Non-pigmented ciliary epithelial cell (primary cell): ENCODE results near the gene CPB2.

ENCODE experiments used
- DNase-seq: peaks from one replicate; pipeline ENCODE4 v3.0.0-alpha.2; 2010; ENCODE audit warnings: low read depth

The CPB2 gene

DNA sequence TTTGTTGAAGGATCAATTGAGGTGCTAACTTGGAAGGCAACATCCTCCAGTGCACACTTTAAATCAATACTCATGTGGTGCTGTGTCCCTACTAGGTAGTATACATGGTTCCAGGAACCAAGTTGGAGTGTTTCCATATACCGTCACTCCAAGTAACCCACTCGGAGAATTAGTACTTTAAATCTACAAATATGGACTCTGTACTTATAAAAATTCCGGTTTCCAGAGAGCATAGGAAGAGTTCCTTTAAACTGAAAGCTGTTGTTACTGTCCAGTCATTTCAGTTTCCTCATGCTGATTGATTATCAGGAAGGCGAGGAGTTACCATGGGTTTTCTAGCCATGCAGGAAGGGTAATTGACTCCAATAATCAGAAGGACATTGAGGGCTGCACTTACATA is 7.2 kb downstream of the CPB2 start:
- DNase-seq = no peak

- no peak for DNase-seq
These were observed 7.8 kb downstream of the CPB2 start for GRCh38 chr13:46097015-46097414.

DNA sequence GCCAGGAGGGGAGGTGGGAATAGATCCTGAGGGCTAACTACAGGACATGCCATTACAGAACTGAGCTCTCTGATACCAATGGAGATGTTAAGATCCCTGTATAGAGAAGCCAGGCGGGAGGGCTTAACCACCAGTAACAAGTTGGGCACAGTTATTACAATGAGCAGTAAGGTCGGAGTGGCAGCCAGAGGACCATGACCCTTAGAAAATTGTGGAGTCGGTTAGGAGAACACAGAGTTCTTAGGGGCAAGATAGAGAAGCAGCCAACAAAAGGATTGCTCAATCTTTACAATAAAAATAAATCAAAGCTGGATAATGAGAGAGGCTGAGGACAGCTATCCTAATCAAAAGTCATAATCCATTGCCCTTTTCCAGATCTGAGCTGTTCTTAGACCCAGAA is 10.4 kb downstream of the CPB2 start:
- no peak for DNase-seq

DNA sequence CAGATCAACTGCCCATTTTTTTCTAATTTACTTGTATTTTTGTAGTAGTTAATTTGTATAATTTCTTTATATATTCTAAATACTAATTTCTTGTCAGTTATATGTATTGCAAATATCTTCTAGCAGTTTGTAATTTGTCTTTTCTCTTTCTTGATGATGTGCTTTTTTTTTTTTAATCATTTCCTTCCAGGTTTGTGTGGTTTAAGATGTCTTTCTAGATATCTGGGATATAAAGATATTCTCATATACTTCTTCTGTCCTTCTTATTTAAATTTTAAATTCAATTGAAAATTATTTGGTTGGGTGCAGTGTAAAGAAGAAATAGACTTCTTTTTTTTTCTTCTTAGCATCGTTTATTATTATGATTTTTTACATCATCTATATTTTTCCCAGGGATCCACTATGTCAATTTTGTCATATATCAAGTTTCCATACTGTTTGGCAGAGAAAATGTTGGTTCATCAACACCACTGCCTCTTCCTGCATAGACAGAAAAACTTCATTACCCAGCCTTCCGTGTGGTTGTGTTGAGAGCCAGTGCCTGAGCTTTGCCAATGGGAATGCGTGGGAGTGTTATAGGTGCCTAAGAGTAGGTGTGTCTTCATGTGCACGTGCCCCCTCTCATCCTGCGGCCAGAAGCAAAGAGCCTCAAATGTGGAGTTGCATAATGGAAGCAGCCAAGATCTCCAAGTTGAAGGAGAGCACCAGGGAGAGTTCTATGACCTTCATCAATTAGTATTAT is 15.8 kb downstream of the CPB2 start:
- no peak for DNase-seq

- DNase-seq = no peak
These were observed 17.4 kb downstream of the CPB2 start for GRCh38 chr13:46087481-46087880.

GRCh38 chr13:46086985-46087384 is 17.8 kb downstream of the CPB2 start:
- no peak for DNase-seq

- no peak for DNase-seq
These were observed 18.4 kb downstream of the CPB2 start for GRCh38 chr13:46086421-46086922.

DNA sequence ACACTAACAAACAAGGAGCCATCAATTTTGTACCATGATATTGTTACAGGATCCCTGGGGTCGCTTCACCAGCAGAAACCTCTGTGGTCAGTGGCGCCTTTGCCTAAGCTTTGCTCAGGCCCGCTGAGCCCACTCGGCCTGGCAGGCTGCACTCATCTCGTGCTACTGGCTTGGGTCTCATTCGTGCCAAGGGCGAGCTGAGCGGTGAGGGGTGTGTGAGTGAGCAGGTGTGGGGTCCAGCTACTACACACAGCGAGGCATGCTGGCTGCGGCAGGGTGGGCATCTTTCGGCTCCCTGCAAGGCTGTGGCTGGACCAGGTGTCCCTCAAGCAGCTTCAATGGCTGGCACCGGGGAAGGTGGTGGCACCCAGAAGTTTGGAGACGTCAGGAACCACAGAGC is 19.1 kb downstream of the CPB2 start:
- no peak for DNase-seq

DNA sequence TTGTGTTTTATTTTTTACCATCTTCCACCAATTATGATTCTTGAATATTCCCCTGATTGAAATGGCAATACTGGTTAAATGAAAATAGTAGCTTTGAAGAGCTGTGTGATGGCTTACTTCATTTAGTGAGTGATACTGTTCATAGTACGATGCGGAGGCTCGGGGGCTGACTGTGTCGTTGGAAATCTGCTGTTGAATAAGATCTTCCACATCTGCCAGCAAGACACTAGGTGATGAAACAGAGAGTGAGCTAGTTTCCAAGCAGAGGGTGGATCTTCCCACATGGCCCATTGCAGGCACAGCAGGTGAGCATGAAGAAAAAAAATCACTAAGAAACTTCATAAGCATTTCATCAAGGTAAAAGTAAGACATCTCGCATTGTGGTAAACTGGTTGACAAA is 22.5 kb downstream of the CPB2 start:
- DNase-seq = no peak

GRCh38 chr13:46079770-46080169 is 25.1 kb downstream of the CPB2 start:
- DNase-seq = no peak

GRCh38 chr13:46077265-46077664 is 27.6 kb downstream of the CPB2 start:
- DNase-seq = no peak

DNA sequence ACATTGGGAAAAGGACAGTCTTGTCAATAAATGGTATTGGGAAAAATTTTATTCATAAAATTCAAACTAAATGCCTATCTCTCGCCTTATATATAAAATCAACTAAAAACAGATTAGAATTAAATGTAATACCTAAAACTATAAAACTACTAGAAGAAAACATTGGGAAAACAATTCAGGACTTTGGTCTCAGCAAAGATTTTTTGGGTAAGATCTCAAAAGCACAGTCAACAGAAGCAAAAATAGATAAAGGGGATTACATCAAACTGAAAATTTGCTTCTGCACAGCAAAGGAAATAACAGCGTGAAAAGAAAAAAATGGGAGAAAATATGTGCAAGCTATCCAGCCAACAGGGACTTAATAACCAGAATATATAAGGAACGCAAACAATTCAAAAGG is 28.0 kb downstream of the CPB2 start:
- DNase-seq = no peak

GRCh38 chr13:46075811-46076210 is 29.0 kb downstream of the CPB2 start:
- no peak for DNase-seq

DNA sequence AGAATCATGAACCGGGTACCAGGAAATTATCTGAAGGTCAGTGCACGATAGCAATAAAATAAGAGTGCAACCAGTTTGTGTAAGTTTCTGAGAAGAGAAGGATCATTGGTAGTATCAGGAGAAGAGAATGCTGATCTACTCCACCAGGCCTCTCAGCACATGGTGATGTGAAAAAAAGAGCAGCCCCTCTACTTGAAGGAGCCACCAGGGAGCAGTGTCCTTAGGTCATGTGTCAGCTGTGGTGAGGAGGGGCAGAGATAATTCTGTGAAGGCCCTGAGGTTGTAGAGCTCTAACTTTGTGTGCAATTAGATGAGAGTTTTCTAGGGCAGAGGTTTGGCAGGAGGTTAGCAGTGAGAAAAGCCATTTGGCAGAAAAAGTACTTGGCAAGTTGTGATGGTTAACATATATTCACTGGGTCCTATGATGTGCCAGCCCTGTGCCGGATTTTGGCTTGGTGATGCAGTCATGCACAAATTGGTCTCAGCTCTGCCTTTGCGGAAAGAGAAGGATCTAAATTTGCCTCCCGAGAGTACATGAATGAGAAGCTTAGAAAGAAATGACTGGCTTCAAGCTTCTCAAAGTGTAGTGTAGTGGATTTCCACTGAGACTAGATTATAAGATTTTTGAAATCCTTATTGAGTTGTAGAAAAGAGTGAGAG is 33.1 kb downstream of the CPB2 start:
- no peak for DNase-seq

DNA sequence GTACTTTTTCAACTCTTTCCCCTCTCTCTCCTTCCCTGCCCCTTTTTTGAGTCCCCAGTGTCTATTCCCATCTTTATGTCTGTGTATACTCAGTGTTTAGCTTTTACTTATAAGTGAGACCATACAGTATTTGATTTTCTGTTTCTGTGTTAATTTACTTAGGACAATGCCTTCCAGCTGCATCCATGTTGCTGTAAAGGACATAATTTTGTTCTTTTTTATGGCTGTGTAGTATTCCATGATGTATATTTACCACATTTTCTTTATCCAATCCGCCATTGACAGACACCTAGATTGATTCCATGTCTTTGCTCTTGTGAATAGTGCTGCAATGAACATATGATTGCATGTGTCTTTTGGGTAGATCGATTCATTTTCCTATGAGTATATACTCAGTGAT is 41.5 kb downstream of the CPB2 start:
- no peak for DNase-seq

GRCh38 chr13:46062185-46062584 is 42.6 kb downstream of the CPB2 start:
- no peak for DNase-seq

- no peak for DNase-seq
These were observed 45.4 kb downstream of the CPB2 start for GRCh38 chr13:46059405-46059804.

GRCh38 chr13:46058268-46058667 is 46.6 kb downstream of the CPB2 start:
- no peak for DNase-seq

DNA sequence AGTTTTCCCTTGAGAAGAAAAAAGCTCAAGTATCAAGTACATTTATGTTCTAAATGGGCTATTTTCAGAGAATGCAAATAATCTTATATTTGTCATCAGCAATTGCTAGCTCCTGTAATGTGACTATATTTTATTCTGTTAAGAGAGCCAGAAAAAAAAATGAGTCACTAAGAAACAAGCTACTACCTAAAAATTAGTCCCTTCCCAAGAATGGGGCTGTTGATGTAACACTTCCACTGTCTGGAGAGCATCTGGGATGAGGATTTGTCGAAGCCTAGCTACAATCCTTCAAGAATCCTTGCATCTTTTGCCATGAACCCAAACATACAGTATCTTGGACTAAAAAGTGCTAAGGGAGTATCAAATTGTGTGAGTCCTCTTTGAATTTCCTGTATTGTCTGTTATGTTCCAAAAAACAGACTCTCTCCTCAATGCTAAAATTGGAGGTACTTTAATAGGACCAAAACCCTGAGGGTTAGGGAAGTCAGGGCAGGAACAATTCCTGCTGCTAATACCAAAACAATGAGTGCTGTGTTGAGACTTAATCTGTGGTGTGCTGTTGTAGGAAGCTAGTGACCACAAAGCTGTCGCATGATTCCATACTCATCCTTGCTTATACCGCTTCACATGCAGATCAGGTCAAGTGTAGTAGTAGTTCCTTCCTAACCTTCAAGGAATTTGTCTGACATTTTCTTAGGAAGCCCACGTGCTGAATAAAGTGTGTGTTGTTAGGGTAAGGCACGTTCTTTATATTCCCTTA is 47.4 kb downstream of the CPB2 start:
- no peak for DNase-seq

DNA sequence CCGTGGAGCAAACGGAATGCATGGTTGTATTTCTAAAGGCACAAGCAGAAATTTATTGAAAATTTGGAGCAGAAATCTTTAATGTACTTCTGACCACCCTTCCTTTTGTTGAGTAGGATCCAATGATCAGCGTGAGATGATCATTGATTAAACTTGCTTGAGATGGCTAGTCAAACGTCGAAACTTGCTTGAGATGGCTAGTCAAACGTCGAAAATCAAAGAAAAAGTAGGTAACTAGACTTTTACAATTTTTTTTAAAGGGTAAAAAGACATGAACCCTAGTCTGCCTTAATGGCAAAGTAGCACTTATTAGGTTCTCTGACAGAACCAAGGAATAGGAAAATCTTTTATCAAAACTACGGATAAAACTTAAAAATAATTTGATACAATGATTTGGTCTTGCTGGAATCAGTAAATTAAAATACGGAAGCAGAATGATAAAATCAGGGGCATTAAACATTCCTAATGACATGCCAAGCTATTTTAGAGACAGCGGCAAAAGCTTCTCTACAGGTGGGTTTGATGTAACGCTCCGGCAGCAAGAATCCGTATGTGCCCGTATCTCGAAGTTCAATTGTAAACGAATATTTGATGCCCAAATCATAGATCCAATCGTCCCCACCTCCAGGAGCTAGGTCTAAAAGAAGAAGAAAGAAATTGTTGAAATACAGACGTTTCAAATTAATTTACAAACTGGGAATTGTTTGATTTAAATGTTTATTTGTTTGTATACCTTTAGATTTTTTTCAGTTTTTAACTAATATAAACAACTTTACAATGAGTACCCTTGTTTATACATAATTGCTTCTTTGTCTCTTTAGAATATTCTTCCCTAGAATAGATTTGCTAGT is 51.4 kb downstream of the CPB2 start:
- no peak for DNase-seq

- peak; percentile 88 for DNase-seq
These were observed 52.3 kb downstream of the CPB2 start, which contains the start of gene ZC3H13 for GRCh38 chr13:46052319-46053161. ZC3H13 (minus strand) TSS chr13:46052746; CDS start chr13:46045507, 7,239 bp downstream.
